BLaER1 (cell line): ENCODE measurements around the gene DOK3.

Experiments used
- H3K27ac ChIP-seq: shearing (Covaris generic); formaldehyde crosslinking; 2 replicates; pipeline ENCODE4 v1.8.1; 2022
- H3K27me3 ChIP-seq: shearing (Covaris generic); formaldehyde crosslinking; 2 replicates; pipeline ENCODE4 v1.8.1; 2022
- H3K36me3 ChIP-seq: shearing (Covaris generic); formaldehyde crosslinking; 2 replicates; pipeline ENCODE4 v1.8.1; 2022
- H3K4me1 ChIP-seq: shearing (Covaris generic); formaldehyde crosslinking; 2 replicates; pipeline ENCODE4 v1.8.1; 2022
- H3K4me2 ChIP-seq: shearing (Covaris generic); formaldehyde crosslinking; 2 replicates; pipeline ENCODE4 v1.8.1; 2022
- H3K4me3 ChIP-seq: shearing (Covaris generic); formaldehyde crosslinking; 2 replicates; pipeline ENCODE4 v1.8.1; 2022
- H3K9ac ChIP-seq: shearing (Covaris generic); formaldehyde crosslinking; 2 replicates; pipeline ENCODE4 v1.8.1; 2022
- H3K9me3 ChIP-seq: shearing (Covaris generic); formaldehyde crosslinking; 2 replicates; pipeline ENCODE4 v1.8.1; 2022
- H4K20me1 ChIP-seq: shearing (Covaris generic); formaldehyde crosslinking; 2 replicates; pipeline ENCODE4 v1.8.1; 2022
- Cebpa-rat ChIP-seq: shearing (Covaris generic); IDR thresholded peaks from 2 replicates; pipeline ENCODE4 v1.8.1; 2022

DOK3 gene

DNA sequence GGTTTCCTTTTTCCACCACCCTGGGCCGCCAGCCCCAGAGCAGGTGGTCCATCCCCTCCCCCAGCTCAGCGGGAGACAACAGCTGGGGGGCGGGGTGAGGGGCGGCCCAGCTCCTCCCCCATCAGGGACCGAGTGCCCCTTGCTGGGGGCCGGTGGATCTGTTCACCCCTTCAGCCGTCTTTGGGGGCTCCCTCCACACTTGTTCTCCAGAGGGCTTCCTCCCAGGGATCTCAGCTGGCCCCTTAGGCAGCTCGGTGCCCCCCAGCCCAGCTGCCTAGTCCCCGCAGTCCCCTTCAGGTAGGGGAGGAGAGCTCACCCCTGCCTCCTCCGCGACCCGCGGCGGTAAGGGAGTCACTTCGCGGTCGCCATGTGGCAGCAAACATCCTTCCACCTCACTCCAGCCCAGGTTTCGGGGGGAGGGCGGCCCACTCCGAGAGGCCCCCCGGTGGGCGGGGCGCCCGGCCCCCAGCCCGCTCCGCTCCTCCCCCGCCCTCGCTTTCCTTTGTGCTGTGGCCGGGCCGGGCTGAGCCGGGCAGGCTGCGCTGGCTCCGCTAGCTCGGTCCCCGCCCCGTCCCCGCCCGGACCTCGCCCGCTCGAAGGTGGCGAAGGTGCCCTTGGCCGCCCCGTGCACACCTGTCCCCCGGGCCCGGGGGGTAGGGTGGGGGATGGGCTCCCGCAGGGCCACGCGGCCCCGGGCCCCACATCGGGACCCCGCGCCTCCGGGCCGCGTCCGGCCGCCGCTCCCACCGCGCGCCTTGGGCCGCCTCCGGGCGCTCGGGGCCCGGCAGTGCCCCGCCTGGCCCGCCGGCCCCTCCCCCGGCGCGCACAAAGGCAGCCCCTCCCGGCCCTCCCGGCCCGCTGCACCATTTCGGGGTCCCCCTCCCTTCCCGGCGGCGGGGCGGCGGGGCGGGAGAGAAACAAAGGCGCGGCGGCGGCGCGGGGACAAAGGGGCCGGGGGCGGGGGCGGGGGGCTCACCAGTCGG lies 36.9 kb downstream of the DOK3 start:
- Histone ChIP-seq H3K27me3 (no peaks in the 10 kb centered on the region), H3K36me3 (peaks cover 46% of the 10 kb centered on the region), H3K27ac (peak overlapping the region; percentile 99), H3K9me3 (no peaks in the 10 kb centered on the region), H3K9ac (peak overlapping the region; percentile 99), H3K4me1 (peaks cover 69% of the 10 kb centered on the region), H4K20me1 (peaks cover 49% of the 10 kb centered on the region), H3K4me3 (peak overlapping the region; percentile 95), H3K4me2 (peak overlapping the region; percentile 99)
- no peak for TF ChIP-seq Cebpa-rat

- Histone ChIP-seq H3K4me2 (peak overlapping the region; percentile 99), H3K9ac (peak overlapping the region; percentile 99), H3K4me1 (peaks cover 61% of the 10 kb centered on the region), H3K9me3 (peaks cover 6% of the 10 kb centered on the region), H3K36me3 (peaks cover 56% of the 10 kb centered on the region), H3K4me3 (peak overlapping the region; percentile 95), H3K27me3 (no peaks in the 10 kb centered on the region), H3K27ac (peak overlapping the region; percentile 99), H4K20me1 (peaks cover 59% of the 10 kb centered on the region)
- no peak for TF ChIP-seq Cebpa-rat
Measured at GRCh38 chr5:177471610-177472356, 37.8 kb downstream of the DOK3 start.

- H3K27me3 ChIP-seq: no peaks in the 10 kb centered on the region
- H3K9ac ChIP-seq: peak overlapping the region; percentile 99
- peaks cover 64% of the 10 kb centered on the region for H3K36me3 ChIP-seq
- no peak for TF ChIP-seq Cebpa-rat
- peak overlapping the region; percentile 99 for H3K4me2 ChIP-seq
- peaks cover 15% of the 10 kb centered on the region for H3K9me3 ChIP-seq
- peaks cover 57% of the 10 kb centered on the region for H3K4me1 ChIP-seq
- H3K27ac ChIP-seq: peak overlapping the region; percentile 99
- H4K20me1 ChIP-seq: peaks cover 67% of the 10 kb centered on the region
- H3K4me3 ChIP-seq: peak overlapping the region; percentile 95
Measured at GRCh38 chr5:177470759-177471536, 38.7 kb downstream of the DOK3 start.

- peaks cover 74% of the 10 kb centered on the region for H3K36me3 ChIP-seq
- TF ChIP-seq Cebpa-rat: no peak
- peak overlapping the region; percentile 99; the same call in 1 of the 2 replicates for H3K9ac ChIP-seq
- peak overlapping the region; percentile 99 for H3K4me2 ChIP-seq
- peaks cover 25% of the 10 kb centered on the region for H3K9me3 ChIP-seq
- H3K27ac ChIP-seq: peak overlapping the region; percentile 99
- 0 out of 2 replicates have a peak overlapping the region, but pooled peaks have one; percentile 95 for H3K4me3 ChIP-seq
- H3K27me3 ChIP-seq: no peaks in the 10 kb centered on the region
- H3K4me1 ChIP-seq: peaks cover 48% of the 10 kb centered on the region
- H4K20me1 ChIP-seq: peaks cover 77% of the 10 kb centered on the region
Measured at GRCh38 chr5:177469750-177470525, 39.7 kb downstream of the DOK3 start.

DNA sequence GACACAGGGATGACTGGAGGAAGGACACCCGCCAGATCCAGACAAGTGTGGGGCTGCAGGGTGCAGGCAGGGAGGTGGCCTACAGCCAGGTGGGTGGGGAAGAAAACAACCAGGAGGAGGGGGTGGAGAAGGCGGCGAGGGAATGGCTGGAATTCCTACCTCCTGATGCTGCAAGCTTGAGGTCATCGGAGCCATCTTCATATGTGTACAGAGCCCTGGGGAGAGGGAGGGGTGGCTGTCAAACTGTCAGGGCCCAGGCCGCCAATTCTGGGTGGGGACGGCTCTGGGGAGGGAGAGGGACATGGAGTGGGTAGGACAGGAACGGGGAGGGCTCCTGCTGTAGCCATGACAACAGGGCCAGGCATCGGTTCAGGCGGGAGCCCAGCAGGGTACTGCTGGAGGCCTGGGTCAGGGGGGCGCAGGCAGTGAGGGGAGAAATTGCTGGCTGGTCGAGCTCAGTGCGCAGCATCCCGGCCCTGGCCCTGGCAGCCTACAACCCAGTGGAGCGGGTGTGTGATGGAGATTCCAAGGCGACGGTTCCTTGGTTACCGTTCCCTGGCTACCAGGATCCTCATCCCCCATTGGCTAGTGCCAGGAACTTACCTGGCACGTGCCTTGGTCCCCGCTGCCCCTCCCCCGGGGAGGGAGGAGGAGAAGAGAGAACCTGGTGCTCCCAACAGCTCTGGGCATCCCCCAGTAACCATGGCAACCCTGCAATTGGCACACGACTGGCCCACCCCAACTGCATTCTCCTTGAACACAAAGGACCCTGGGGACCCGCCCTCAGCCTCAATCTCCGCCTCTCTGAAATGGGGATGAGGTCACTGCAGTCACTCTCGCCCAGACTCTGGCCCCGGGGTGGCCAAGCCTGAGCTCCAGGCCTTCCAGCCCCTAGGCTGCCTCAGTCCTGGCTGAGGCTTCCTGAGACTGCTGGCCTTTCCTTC lies 40.7 kb downstream of the DOK3 start:
- Histone ChIP-seq H3K4me1 (peaks cover 38% of the 10 kb centered on the region), H4K20me1 (peaks cover 80% of the 10 kb centered on the region), H3K4me3 (no peak overlapping the region), H3K9me3 (peaks cover 26% of the 10 kb centered on the region), H3K9ac (no peak overlapping the region), H3K4me2 (peak overlapping the region; percentile 99; the same call in 1 of the 2 replicates), H3K27me3 (no peaks in the 10 kb centered on the region), H3K27ac (peak overlapping the region; percentile 99), H3K36me3 (peaks cover 83% of the 10 kb centered on the region)
- no peak for TF ChIP-seq Cebpa-rat

- TF ChIP-seq Cebpa-rat: no peak
- no peak overlapping the region for H3K4me2 ChIP-seq
- H3K36me3 ChIP-seq: peaks cover 90% of the 10 kb centered on the region
- no peaks in the 10 kb centered on the region for H3K27me3 ChIP-seq
- H3K4me3 ChIP-seq: no peak overlapping the region
- H3K9ac ChIP-seq: no peak overlapping the region
- H3K27ac ChIP-seq: no peak overlapping the region
- peaks cover 26% of the 10 kb centered on the region for H3K9me3 ChIP-seq
- H3K4me1 ChIP-seq: peaks cover 42% of the 10 kb centered on the region
- H4K20me1 ChIP-seq: peaks cover 87% of the 10 kb centered on the region
Measured at GRCh38 chr5:177468329-177468684, 41.3 kb downstream of the DOK3 start.

DNA sequence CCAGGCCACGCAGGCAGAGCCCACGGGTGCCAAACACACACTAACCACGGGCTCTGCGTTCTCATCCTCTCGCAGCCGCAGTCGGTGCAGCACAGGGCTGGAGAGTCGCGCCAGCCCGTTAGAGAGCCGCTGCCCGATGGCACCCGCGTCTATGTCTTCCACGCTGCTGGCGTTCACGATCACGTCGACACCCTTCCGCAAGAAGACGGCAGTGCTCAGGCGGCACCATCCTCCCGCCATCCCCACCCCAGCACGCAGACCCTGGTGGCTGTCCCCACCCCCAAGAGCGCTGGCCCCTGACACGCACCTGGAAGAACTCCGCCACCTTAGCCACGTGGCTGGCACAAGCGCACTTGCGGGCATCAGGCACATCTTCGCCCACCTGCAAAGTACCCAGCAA lies 42.2 kb downstream of the DOK3 start:
- Histone ChIP-seq H3K4me3 (no peak overlapping the region), H3K27ac (no peak overlapping the region), H3K27me3 (no peaks in the 10 kb centered on the region), H3K36me3 (peaks cover 98% of the 10 kb centered on the region), H4K20me1 (peaks cover 93% of the 10 kb centered on the region), H3K9me3 (peaks cover 26% of the 10 kb centered on the region), H3K4me1 (peaks cover 51% of the 10 kb centered on the region), H3K9ac (no peak overlapping the region), H3K4me2 (no peak overlapping the region)
- no peak for TF ChIP-seq Cebpa-rat

DNA sequence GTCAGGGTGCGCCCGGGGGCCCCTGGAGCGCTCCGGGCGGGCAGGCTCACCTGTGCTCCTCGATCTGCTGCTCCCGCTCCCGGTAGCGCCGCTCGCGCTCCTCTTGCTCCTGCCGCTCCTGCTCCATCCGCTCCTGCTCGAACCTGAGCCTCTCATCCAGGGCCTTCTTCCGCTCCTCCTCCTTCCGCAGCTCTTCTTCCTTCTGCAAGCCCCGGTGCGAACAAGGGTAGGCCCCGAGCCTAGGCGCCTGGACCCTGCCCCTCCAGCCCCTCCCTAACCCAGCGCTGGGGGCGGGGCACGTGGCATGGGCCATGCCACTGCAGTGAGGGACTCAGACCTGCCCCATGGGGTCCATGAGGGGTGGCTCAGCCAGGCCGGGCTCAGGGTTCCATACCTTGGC lies 42.8 kb downstream of the DOK3 start:
- Histone ChIP-seq H4K20me1 (peaks cover 93% of the 10 kb centered on the region), H3K9me3 (peaks cover 26% of the 10 kb centered on the region), H3K36me3 (peaks cover 98% of the 10 kb centered on the region), H3K4me2 (no peak overlapping the region), H3K4me1 (peaks cover 52% of the 10 kb centered on the region), H3K27me3 (no peaks in the 10 kb centered on the region), H3K4me3 (no peak overlapping the region), H3K9ac (no peak overlapping the region), H3K27ac (no peak overlapping the region)
- TF ChIP-seq Cebpa-rat: no peak
